Keratinocyte (primary cell): ENCODE data around the gene TRAFD1. TPM values are rescaled to one million over a fixed set of nuclear protein-coding genes. Genes with fewer than 3 reads are reported as not detected.

Experiments used
- DNase-seq: peaks from one replicate; pipeline ENCODE4 v3.0.0-alpha.2; 2011; ENCODE audit warnings: low read depth, missing footprints, low spot score
- FAIRE-seq: peaks from 2 replicates; lab custom pipeline; 2011; peaks lifted over from hg19 to GRCh38; lab: Jason Lieb, UNC
- H2AFZ ChIP-seq: 2 replicates; pipeline ENCODE4 v1.6.0; 2012; ENCODE audit warnings: low read length, control low read depth, inconsistent platforms; ENCODE audit not compliant: control insufficient read depth
- H3K27ac ChIP-seq: 2 replicates; pipeline ENCODE4 v1.5.1; 2011; ENCODE audit warnings: low read length; ENCODE audit not compliant: control insufficient read depth, insufficient read depth
- H3K27me3 ChIP-seq: 3 replicates; pipeline ENCODE4 v1.6.0; 2011; ENCODE audit warnings: low read length; ENCODE audit not compliant: control insufficient read depth, insufficient read depth; ENCODE audit errors: extremely low read depth
- H3K36me3 ChIP-seq, 2 experiments: 2 replicates in 1 of 2; 3 replicates in 1 of 2; pipeline ENCODE4 v1.5.1; 2011; ENCODE audit warnings: low read length in 2 of 2, mild to moderate bottlenecking in 1 of 2; ENCODE audit not compliant: control insufficient read depth in 2 of 2, insufficient read depth in 2 of 2; ENCODE audit errors: extremely low read depth in 1 of 2
- H3K4me1 ChIP-seq: 3 replicates; pipeline ENCODE4 v1.5.1; 2011; ENCODE audit warnings: low read length; ENCODE audit not compliant: control insufficient read depth, insufficient read depth; ENCODE audit errors: extremely low read depth
- H3K4me2 ChIP-seq: 3 replicates; pipeline ENCODE4 v1.6.0; 2011; ENCODE audit warnings: low read depth, low read length; ENCODE audit not compliant: control insufficient read depth, insufficient read depth; ENCODE audit errors: extremely low read depth
- H3K4me3 ChIP-seq, 3 experiments: fragments of 200-600 bp in 1 of 3; sonication (generic) in 1 of 3; 2 replicates in 2 of 3; 3 replicates in 1 of 3; pipeline ENCODE4 v1.5.1; 2011 to 2016; ENCODE audit warnings: low read length in 3 of 3, mild to moderate bottlenecking in 3 of 3, control low read depth in 2 of 3, inconsistent platforms in 1 of 3, low read depth in 1 of 3, mixed read lengths in 1 of 3, mixed run types in 1 of 3, moderate library complexity in 1 of 3; ENCODE audit not compliant: control insufficient read depth in 2 of 3, insufficient read depth in 2 of 3; ENCODE audit errors: extremely low read depth in 1 of 3
- H3K79me2 ChIP-seq: 2 replicates; pipeline ENCODE4 v1.6.0; 2012; ENCODE audit warnings: low read length; ENCODE audit not compliant: control insufficient read depth, insufficient read depth
- H3K9ac ChIP-seq: 3 replicates; pipeline ENCODE4 v1.6.0; 2011; ENCODE audit warnings: low read length; ENCODE audit not compliant: control insufficient read depth, insufficient read depth; ENCODE audit errors: extremely low read depth
- H3K9me1 ChIP-seq: 3 replicates; pipeline ENCODE4 v1.6.0; 2011; ENCODE audit warnings: low read length; ENCODE audit not compliant: control insufficient read depth, insufficient read depth; ENCODE audit errors: extremely low read depth
- H3K9me3 ChIP-seq: 2 replicates; pipeline ENCODE4 v1.5.1; 2012; ENCODE audit warnings: low read depth, low read length; ENCODE audit not compliant: control insufficient read depth
- H4K20me1 ChIP-seq: 3 replicates; pipeline ENCODE4 v1.6.0; 2011; ENCODE audit warnings: low read length; ENCODE audit not compliant: control insufficient read depth, insufficient read depth; ENCODE audit errors: extremely low read depth
- CTCF ChIP-seq, 3 experiments: IDR thresholded peaks in 1 of 3; conservative IDR thresholded peaks in 1 of 3; optimal IDR thresholded peaks in 1 of 3; 2 replicates in 2 of 3; 3 replicates in 1 of 3; pipeline versions ENCODE3 to v1.5.1; 2011; ENCODE audit warnings: low read length in 3 of 3, mild to moderate bottlenecking in 3 of 3, moderate library complexity in 2 of 3, control low read depth in 1 of 3, inconsistent platforms in 1 of 3; ENCODE audit not compliant: insufficient read depth in 2 of 3; ENCODE audit errors: extremely low read depth in 1 of 3
- EZH2 ChIP-seq: IDR thresholded peaks from one replicate; pipeline ENCODE4 v1.6.1; 2012; ENCODE audit warnings: inconsistent platforms, mild to moderate bottlenecking, low read length, moderate library complexity
- dilution Hi-C: fragments of 300-500 bp; cut with MboI; formaldehyde crosslinking; loops from one replicate; pipeline ENCODE4 v1.7.0; 2020; ENCODE audit warnings: low sequenced_read_pairs; ENCODE audit not compliant: extremely low pct_ligation_motif_present
- polyA plus RNA-seq, 5 experiments: library from polyadenylated mRNA; depleted of rRNA in 3 of 5; stranded (reverse) in 3 of 5; stranded (forward) in 1 of 5; unstranded in 1 of 5; fragments of >200 nt; gene quantifications; 1 replicate in 1 of 5; 2 replicates in 3 of 5; 3 replicates in 1 of 5; pipeline versions ENCODE4 v1.2.1 to v1.2.3, GENCODE V29; 2011 to 2012; ENCODE audit warnings: missing spikeins in 2 of 5, low read depth in 1 of 5, low replicate concordance in 1 of 5

Gene TRAFD1
- polyA plus RNA-seq, 1 donor (not counting 4 experiments of a cell fraction or from before 2014, with no cell fraction given): 25.6 TPM

GRCh38 chr12:112192475-112192874 is 67.1 kb downstream of the TRAFD1 start:
- Histone ChIP-seq H3K36me3 (peaks cover 11 to 14% of the 10 kb centered on the region in 2 experiments), H3K9me3 (no peaks in the 10 kb centered on the region), H3K9me1 (no peaks in the 10 kb centered on the region), H3K27me3 (no peaks in the 10 kb centered on the region), H3K9ac (no peak overlapping the region), H3K27ac (no peak overlapping the region), H3K79me2 (no peaks in the 10 kb centered on the region), H3K4me1 (peaks cover 24% of the 10 kb centered on the region), H2AFZ (no peak overlapping the region), H3K4me3 (no peak overlapping the region), H4K20me1 (no peaks in the 10 kb centered on the region), H3K4me2 (no peak overlapping the region)
- TF ChIP-seq EZH2 (no peak), CTCF (optimal IDR thresholded peaks at IDR 0.05 in 1 of 3, IDR thresholded peaks at IDR 0.05 in 1 of 3, conservative IDR thresholded peaks at IDR 0.05 in 1 of 3; ENCODE audit: extremely low read depth in 1 of 3, insufficient read depth in 2 of 3, low read length in 3 of 3) (no peak)
- dilution Hi-C loops: no loop called here
- DNase-seq (no peak), FAIRE-seq (no peak)

GRCh38 chr12:112194601-112195247 is 69.4 kb downstream of the TRAFD1 start:
- Histone ChIP-seq H3K4me2 (no peak overlapping the region), H3K79me2 (no peaks in the 10 kb centered on the region), H3K9me1 (no peaks in the 10 kb centered on the region), H3K27ac (no peak overlapping the region), H2AFZ (no peak overlapping the region), H3K4me3 (no peak overlapping the region), H3K4me1 (peaks cover 24% of the 10 kb centered on the region), H4K20me1 (no peaks in the 10 kb centered on the region), H3K27me3 (no peaks in the 10 kb centered on the region), H3K36me3 (peaks cover 8 to 14% of the 10 kb centered on the region in 2 experiments), H3K9ac (no peak overlapping the region), H3K9me3 (no peaks in the 10 kb centered on the region)
- dilution Hi-C loops: no loop called here
- TF ChIP-seq CTCF (optimal IDR thresholded peaks at IDR 0.05 in 1 of 3, IDR thresholded peaks at IDR 0.05 in 1 of 3, conservative IDR thresholded peaks at IDR 0.05 in 1 of 3; ENCODE audit: extremely low read depth in 1 of 3, insufficient read depth in 2 of 3, low read length in 3 of 3) (no peak), EZH2 (no peak)
- no peak for DNase-seq
- FAIRE-seq: no peak
